ENCODE measurements around the gene KIF1B.

KIF1B gene

DNA sequence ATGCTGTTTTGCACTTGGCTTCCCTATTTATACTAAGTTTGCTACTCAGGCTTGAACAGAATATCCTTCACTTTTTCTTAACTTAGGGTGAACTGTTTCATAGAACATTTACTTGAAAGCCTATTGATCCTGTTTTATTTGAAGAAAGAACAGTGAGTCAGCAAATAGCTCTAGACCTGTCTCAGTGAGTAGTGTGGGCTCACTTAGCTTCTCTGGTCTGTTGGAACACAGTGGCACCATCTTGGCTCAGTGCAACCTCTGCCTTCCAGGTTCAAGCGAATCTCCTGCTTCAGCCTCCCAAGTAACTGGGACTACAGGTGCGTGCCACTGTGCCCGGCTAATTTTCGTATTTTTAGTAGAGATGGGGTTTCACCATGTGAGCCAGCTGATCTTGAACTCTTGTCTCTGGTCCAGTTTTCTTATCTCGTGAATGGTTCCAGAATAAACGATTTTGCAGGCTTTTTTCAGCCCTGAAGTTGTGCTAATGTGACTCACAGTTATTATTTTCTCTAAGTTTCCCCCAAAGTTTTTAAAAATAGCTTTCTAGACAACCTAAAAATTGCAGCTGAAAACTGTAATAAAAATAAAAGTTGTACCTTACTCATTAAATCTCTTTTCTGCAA, 76.8 kb downstream of the KIF1B start:
- DNase-seq, result no peak

DNA sequence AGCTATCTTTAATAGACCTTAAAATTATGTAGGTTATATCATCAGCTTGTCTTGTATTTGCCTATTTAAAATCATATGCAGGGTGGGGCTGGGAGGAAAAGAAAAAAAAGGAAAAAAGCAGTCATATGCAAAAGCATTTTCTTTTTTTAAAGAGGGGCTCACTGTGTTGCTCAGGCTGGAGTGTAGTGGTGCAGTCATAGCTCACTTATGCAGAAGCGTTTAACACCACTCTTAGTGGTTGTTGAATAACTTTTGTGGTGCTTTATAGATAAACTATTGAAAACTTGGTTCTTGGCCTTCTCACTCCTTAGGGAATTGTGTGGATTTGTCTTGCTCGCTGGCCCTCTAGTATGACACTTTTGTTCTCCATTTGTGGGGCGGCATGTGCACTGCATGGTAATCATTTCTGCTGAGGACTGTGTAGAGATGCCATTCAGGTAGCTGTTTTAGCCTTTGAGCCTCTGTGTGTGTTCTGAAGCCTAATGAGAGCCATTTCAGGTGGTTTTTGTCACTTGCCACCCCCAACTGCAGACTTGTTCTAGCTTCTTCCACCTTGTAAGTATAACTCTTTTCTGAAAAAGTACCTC, 77.8 kb downstream of the KIF1B start:
- no peak for DNase-seq

DNA sequence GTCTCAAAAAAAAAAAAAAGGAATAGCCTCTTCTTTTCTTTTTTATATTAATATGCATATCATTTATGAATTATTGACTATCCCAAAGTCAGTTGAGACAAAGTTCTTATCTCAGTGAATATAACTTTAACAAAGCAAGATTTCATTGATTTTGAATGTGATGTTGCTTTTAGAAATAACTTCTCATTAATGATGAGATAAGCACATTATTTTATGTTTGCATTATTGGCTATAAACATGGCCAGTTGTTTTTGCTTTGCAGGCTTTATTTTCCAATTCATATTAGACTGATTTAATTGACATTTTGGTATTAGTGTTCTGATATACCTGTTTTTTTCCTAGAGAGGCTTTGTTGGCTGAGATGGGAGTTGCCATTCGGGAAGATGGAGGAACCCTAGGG, 81.3 kb downstream of the KIF1B start:
- no peak for DNase-seq

- no peak for DNase-seq
Measured at GRCh38 chr1:10292188-10292587, 81.8 kb downstream of the KIF1B start.

- DNase-seq, result no peak
Measured at GRCh38 chr1:10295481-10296085, 85.2 kb downstream of the KIF1B start.

- no peak for DNase-seq
Measured at GRCh38 chr1:10299151-10299550, 88.8 kb downstream of the KIF1B start.

- DNase-seq, result no peak
Measured at GRCh38 chr1:10302416-10302815, 92.0 kb downstream of the KIF1B start.

- DNase-seq, result no peak
Measured at GRCh38 chr1:10304295-10304694, 93.9 kb downstream of the KIF1B start.

- DNase-seq, result no peak
Measured at GRCh38 chr1:10306435-10306834, 96.1 kb downstream of the KIF1B start.

DNA sequence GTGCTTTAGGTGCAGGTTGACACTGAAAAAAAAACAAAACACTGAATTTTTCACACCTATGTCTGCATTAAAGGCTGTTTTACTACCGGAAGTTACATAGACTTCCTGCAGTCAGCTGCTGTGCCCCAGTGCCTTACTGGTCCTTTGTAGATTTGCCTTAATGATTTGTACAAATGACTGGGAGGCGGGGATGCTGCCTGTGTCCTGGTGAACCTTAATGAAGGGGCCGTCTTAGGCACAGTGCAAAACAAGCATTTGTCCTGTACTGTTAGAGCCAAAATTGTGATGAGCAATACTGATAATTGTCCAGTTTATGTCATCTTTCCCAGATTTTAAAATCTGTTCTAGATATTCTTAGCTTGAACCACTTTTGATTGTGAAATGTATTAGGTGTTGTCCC, 97.6 kb downstream of the KIF1B start:
- DNase-seq, result no peak

GRCh38 chr1:10309243-10310011, 99.1 kb downstream of the KIF1B start:
- DNase-seq, result no peak

GRCh38 chr1:10316752-10317151, 106.4 kb downstream of the KIF1B start:
- DNase-seq, result no peak

DNA sequence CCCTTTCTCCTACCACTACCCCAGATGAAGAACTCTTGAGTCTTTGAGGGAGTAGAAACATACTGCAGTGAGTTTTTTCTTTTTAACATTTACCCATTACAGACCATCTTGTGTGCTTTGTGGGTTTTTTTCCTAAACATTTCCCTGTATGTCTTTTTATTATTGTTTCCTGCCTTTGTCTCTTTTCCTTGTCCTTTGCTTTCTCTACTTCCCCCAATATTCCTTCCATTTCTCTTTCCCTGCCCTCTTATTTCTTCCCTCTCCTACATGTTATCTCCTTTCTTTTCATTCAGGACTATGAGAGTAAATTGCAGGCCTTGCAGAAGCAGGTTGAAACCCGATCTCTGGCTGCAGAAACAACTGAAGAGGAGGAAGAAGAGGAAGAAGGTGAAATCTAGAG, 109.4 kb downstream of the KIF1B start:
- DNase-seq, result no peak

DNA sequence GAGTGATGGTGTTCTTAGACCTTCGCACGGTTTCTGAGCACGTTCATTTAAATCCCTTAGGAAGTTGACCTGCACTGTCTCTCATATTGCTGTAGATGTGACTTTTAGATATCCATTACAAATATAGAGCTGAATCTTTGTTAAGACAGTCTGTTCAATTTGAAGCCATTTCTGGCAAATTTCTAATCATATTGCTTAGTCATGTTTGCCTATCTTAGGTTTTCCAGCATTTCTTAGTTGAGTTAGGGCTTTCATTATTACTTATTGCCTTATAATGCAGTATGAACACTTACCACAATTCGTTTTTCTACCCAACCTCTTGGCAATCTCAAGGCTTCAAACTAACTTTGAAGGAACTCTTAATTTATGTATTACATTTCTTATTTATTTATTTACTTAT, 110.0 kb downstream of the KIF1B start:
- no peak for DNase-seq

DNA sequence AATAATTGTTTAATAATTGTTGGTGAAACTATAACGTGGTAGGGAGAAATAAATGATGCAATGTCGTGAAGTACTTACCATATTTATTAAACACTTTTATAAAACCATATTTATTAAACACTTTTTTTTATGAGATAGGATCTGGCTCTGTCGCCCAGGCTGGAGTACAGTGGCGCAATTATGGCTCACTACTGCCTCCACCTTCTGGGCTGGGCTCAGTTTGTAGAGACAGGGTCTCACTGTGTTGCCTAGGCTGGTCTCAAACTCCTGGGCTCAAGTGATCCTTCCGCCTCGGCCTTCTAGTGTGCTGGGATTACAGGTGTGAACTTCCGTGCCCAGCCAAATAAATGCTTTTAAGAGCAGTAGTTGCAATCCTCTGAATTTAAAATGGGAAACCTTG, 112.5 kb downstream of the KIF1B start:
- DNase-seq, result no peak

- no peak for DNase-seq
Measured at GRCh38 chr1:10324627-10325026, 114.3 kb downstream of the KIF1B start.

DNA sequence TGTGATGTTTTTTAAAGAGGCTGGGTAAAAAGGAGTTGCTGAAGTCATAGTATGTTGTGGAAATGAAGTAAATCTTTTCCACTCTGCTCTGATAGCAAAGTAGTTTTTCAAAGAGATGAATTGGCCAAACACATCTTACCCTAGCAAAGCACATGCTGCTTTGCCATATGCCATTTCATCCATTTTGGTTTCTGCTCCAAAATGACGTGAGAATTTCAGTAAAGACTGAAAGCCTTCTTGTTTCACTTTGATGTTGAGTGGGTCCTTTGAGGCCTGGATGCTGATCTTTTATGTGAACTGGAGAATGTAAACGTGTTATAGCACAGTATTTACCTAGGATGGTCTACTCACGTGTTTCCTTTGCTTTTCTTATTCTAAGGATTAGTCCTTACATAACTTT, 115.2 kb downstream of the KIF1B start:
- DNase-seq, result no peak

DNA sequence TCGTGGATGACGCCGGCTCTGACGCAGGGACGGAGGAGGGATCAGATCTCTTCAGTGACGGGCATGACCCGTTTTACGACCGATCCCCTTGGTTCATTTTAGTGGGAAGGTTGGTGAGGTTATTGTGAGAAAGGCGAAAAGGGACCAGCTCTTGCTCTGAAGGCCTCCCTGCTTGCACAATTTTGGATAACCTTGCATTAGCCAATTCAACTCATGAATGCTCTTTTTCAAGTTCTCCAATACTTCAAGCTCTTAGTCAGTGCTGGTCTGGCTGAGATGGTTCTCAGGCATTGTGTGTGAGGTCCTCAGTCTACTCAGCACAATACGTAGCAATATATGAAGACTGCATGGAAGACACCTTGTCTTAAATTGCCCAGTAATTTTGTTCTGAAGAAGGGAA, 115.9 kb downstream of the KIF1B start:
- no peak for DNase-seq

DNA sequence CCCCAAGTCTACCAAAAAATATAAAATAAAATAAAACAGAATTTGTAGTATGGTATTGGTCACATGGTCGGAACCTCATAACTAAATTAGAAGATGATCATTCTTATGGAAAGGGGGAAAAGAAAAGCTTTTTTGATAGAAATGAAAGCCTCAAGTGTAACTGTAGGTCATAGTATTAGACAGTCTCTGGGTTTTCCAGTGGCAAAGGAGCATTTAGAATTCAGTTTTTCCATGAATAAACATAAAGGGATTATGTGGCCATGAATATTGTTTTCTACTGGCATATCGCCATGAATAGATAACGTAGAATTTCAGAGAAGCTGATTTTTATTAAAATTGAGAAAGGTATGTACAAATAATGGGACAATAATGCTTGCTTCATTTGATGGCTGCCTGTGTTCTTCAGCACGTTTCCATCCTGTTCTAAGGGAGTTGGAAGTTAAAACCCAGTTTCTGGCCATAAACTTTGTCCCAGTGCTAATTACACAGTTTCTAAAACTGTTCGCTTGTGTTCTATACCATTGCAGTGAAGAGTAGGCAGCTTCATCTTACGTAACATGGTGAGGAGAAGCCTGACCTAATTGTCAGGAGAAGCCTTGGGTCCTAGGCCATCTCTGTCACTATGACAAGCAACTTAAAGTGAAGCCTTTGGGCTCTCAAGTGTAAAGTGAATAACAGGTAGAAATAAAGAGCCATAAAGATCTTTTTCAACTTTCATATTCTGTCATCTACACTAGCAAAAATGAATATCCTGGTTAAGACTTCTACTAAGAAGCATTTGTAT, 118.0 kb downstream of the KIF1B start:
- DNase-seq, result no peak

- DNase-seq, result no peak
Measured at GRCh38 chr1:10337436-10337835, 127.1 kb downstream of the KIF1B start.

DNA sequence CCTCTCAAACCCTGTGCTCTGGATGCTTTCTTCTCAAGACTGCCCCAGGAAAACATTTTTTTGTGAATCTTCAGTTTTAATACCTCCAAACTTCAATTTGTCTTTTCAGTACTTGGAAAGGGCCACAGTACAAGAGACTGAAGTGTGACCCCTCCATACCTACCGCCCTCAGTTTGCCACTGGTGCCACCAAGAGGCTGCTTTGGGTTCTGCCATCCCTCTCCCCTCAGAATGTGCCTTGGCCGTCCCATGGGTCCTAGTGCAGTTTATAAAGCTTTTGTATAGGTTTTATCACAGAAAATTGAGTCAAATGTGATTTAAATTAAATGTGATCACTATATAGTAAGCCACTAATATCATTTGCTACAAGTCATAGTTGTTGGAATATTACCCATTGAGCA, 127.7 kb downstream of the KIF1B start:
- no peak for DNase-seq

DNA sequence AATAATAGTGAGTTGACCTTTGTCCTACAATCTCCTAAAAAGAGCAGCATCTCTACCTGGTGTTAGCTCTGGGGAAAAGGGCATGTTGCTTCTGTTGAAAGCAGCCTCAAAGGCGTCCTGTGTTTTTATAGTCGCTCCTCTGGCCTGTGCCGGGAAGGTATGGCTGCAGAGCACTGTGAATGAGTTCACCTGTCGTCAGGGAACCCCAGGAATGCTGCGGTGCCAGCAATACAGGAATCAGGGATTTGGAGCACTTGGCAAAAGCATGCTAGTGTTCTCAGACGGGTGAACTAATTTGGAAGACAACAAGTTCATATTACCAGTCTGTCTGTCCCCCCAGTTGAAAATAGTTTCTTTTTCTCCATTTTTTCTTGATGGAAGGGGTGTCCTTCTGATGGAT, 128.2 kb downstream of the KIF1B start:
- DNase-seq, result no peak

GRCh38 chr1:10339036-10339567, 128.7 kb downstream of the KIF1B start:
- DNase-seq, result no peak
